ENCODE results near the gene SOWAHA. TPM values are rescaled to one million over a fixed set of nuclear protein-coding genes. Genes with fewer than 3 reads are reported as not detected.

The SOWAHA gene
- total and polyA plus RNA-seq, 2 donors (not counting 1 experiment from before 2014, with no cell fraction given): not detected

- no peaks in the 10 kb centered on the region for H4K20me1 ChIP-seq (ENCODE audit: control insufficient read depth, insufficient read depth, low read length, poor library complexity, severe bottlenecking)
- no peak overlapping the region for H3K27ac ChIP-seq (ENCODE audit: low read length in 2 of 2)
- peaks cover 0 to 1% (median 0%) of the 10 kb centered on the region in 3 donors for H3K9me3 ChIP-seq (ENCODE audit: control extremely low read depth in 1 of 3, control insufficient read depth in 2 of 3, insufficient read depth in 1 of 3, low read length in 2 of 3)
- H2AFZ ChIP-seq (ENCODE audit: insufficient read depth, low read depth, low read length, poor library complexity, severe bottlenecking): no peak overlapping the region
- peaks cover 10 to 14% of the 10 kb centered on the region in 2 donors for H3K4me1 ChIP-seq (ENCODE audit: control insufficient read depth in 2 of 2, insufficient read depth in 2 of 2, low read length in 2 of 2)
- DNase-seq (no peak), ATAC-seq (ENCODE audit: low read depth) (no peak)
- ChIA-PET CTCF (interaction anchor here (0.7 to 1.9 kb wide), 2 partner anchors 12 to 14 kb away, joined by 3 to 11 read pairs; no protein-coding TSS in a partner anchor), POLR2A (no interaction called here)
- no peak overlapping the region for H3K4me3 Mint-ChIP-seq
- no peaks in the 10 kb centered on the region for H3K79me2 ChIP-seq (ENCODE audit: control insufficient read depth, insufficient read depth, low read length)
- H3K27me3 Mint-ChIP-seq: peaks cover 45% of the 10 kb centered on the region
- H3K9ac ChIP-seq (ENCODE audit: low read length): no peak overlapping the region
- peaks cover 17% of the 10 kb centered on the region for H3K4me1 Mint-ChIP-seq
- H3K27me3 ChIP-seq (replicated peaks in 1 of 4; ENCODE audit: control extremely low read depth in 1 of 4, control insufficient read depth in 3 of 4, insufficient read depth in 4 of 4, low read length in 3 of 4): peaks cover 0 to 45% (median 22%) of the 10 kb centered on the region in 4 experiments
- intact Hi-C loops (cut with micrococcal nuclease): no loop called here
- H3K27ac Mint-ChIP-seq: no peak overlapping the region
- no peaks in the 10 kb centered on the region for H3K36me3 ChIP-seq (replicated peaks in 1 of 2; ENCODE audit: control extremely low read depth in 1 of 2, control insufficient read depth in 1 of 2, extremely low read depth in 1 of 2, insufficient read depth in 2 of 2, low read length in 1 of 2)
- TF ChIP-seq EZH2 (IDR thresholded peaks at IDR 0.05; ENCODE audit: borderline replicate concordance, insufficient read depth, low read depth, low read length, poor library complexity, severe bottlenecking) (no peak), CTCF (IDR thresholded peaks at IDR 0.05) (no peak)
- H3K4me3 ChIP-seq (ENCODE audit: control extremely low read depth in 1 of 5, extremely low read depth in 1 of 5, insufficient read depth in 1 of 5, low read depth in 2 of 5, low read length in 4 of 5): no peak overlapping the region
- H3K4me2 ChIP-seq (replicated peaks; ENCODE audit: low read depth, low read length, poor library complexity, severe bottlenecking): no peak overlapping the region
- H3K9me3 Mint-ChIP-seq (ENCODE audit: insufficient read depth): no peaks in the 10 kb centered on the region
- WGBS (ENCODE audit: insufficient coverage): 77% methylated on average over 2 of the region's 3 CpGs
These were observed 4.2 kb upstream of the SOWAHA start for GRCh38 chr5:132808866-132809265.

GRCh38 chr5:132810605-132811004 lies 2.5 kb upstream of the SOWAHA start:
- ATAC-seq (ENCODE audit: low read depth): no peak
- Histone ChIP-seq H3K9ac (ENCODE audit: low read length) (no peak overlapping the region), H3K9me3 (ENCODE audit: control extremely low read depth in 1 of 3, control insufficient read depth in 2 of 3, insufficient read depth in 1 of 3, low read length in 2 of 3) (peaks cover 0 to 5% (median 1%) of the 10 kb centered on the region in 3 donors), H4K20me1 (ENCODE audit: control insufficient read depth, insufficient read depth, low read length, poor library complexity, severe bottlenecking) (no peaks in the 10 kb centered on the region), H3K4me3 (ENCODE audit: control extremely low read depth in 1 of 5, extremely low read depth in 1 of 5, insufficient read depth in 1 of 5, low read depth in 2 of 5, low read length in 4 of 5) (no peak overlapping the region), H3K36me3 (replicated peaks in 1 of 2; ENCODE audit: control extremely low read depth in 1 of 2, control insufficient read depth in 1 of 2, extremely low read depth in 1 of 2, insufficient read depth in 2 of 2, low read length in 1 of 2) (no peaks in the 10 kb centered on the region), H3K4me1 (ENCODE audit: control insufficient read depth in 2 of 2, insufficient read depth in 2 of 2, low read length in 2 of 2) (peaks cover 10 to 16% of the 10 kb centered on the region in 2 donors), H3K27me3 (replicated peaks in 1 of 4; ENCODE audit: control extremely low read depth in 1 of 4, control insufficient read depth in 3 of 4, insufficient read depth in 4 of 4, low read length in 3 of 4) (peaks cover 0 to 51% (median 26%) of the 10 kb centered on the region in 4 experiments), H2AFZ (ENCODE audit: insufficient read depth, low read depth, low read length, poor library complexity, severe bottlenecking) (no peak overlapping the region), H3K79me2 (ENCODE audit: control insufficient read depth, insufficient read depth, low read length) (no peaks in the 10 kb centered on the region), H3K27ac (ENCODE audit: low read length in 2 of 2) (no peak overlapping the region), H3K4me2 (replicated peaks; ENCODE audit: low read depth, low read length, poor library complexity, severe bottlenecking) (no peak overlapping the region)
- peaks cover 40% of the 10 kb centered on the region for H3K27me3 Mint-ChIP-seq
- no peaks in the 10 kb centered on the region for H3K9me3 Mint-ChIP-seq (ENCODE audit: insufficient read depth)
- CTCF ChIA-PET: interaction anchor here (1.9 kb wide), 2 partner anchors 10 to 14 kb away, joined by 5 to 11 read pairs; no protein-coding TSS in a partner anchor
- no peak overlapping the region for H3K4me3 Mint-ChIP-seq
- H3K4me1 Mint-ChIP-seq: peaks cover 11% of the 10 kb centered on the region
- TF ChIP-seq CTCF (IDR thresholded peaks at IDR 0.05) (no peak), EZH2 (IDR thresholded peaks at IDR 0.05; ENCODE audit: borderline replicate concordance, insufficient read depth, low read depth, low read length, poor library complexity, severe bottlenecking) (no peak)
- intact Hi-C loops (cut with micrococcal nuclease): no loop called here
- no peak for DNase-seq
- POLR2A ChIA-PET: no interaction called here
- H3K27ac Mint-ChIP-seq: no peak overlapping the region
- WGBS (ENCODE audit: insufficient coverage): 100% methylated on average over 3 of the region's 5 CpGs
